Pancreas (tissue), 10 donors: ENCODE results near the gene GNAS-AS1. TPM values are rescaled to one million over a fixed set of nuclear protein-coding genes. Genes with fewer than 3 reads are reported as not detected.

Experiments used
- ATAC-seq, 4 donors: fragments of 200-7000 bp; cut with Tn5 transposase; one replicate each; pipeline versions ENCODE4 v1.8.0 to v1.9.1; 2020; ENCODE audit warnings: mild to moderate bottlenecking in 4 of 4, moderate library complexity in 4 of 4
- DNase-seq, 6 donors: peaks; one replicate each; pipeline ENCODE4 v3.0.0-alpha.2; 2020
- FAIRE-seq: peaks from 2 replicates; lab custom pipeline; 2012; peaks lifted over from hg19 to GRCh38; lab: Jason Lieb, UNC
- H3K27ac ChIP-seq, 4 donors: fragments of 200-600 bp; sonication (generic); 1 replicate in 3 of 4; 2 replicates in 1 of 4; pipeline versions ENCODE4 v1.5.0 to v1.8.0; 2020
- H3K27me3 ChIP-seq, 4 donors: fragments of 200-600 bp; one replicate each; pipeline ENCODE4 v1.8.0; 2021
- H3K36me3 ChIP-seq, 3 donors: fragments of 200-600 bp; sonication (generic) in 1 of 3; one replicate each; pipeline versions ENCODE4 v1.5.0 to v1.8.0; 2020 to 2021
- H3K4me1 ChIP-seq, 3 donors: fragments of 200-600 bp; one replicate each; pipeline ENCODE4 v1.8.0; 2021
- H3K4me3 ChIP-seq, 4 donors: fragments of 200-600 bp; sonication (generic) in 2 of 4; one replicate each; pipeline versions ENCODE4 v1.5.0 to v1.8.0; 2020 to 2021
- H3K9me3 ChIP-seq, 4 donors: fragments of 200-600 bp; one replicate each; pipeline ENCODE4 v1.8.0; 2021
- CTCF ChIP-seq, 4 donors: fragments of 200-600 bp; sonication (generic) in 3 of 4; IDR thresholded peaks; one replicate each; pipeline versions ENCODE4 v1.5.0 to v1.8.0; 2021; ENCODE audit warnings: antibody characterized with exemption in 4 of 4
- whole genome bisulfite sequencing, 2 donors: extraction: QIAGEN DNeasy Blood & Tissue Kit; methylation state at CpG; one replicate each; pipeline ENCODE4 v1.1.7; 2013; 5-methylcytosine and 5-hydroxymethylcytosine counted together
- intact Hi-C, 3 donors: fragments of 100-400 bp; cut with DNase I; formaldehyde crosslinking; loops; one replicate each; pipeline versions ENCODE4 v1.11.1 to v1.14.2; 2022
- polyA plus RNA-seq, 2 donors: library from polyadenylated mRNA; stranded (reverse); fragments of 200-250 nt; gene quantifications; one replicate each; pipeline ENCODE4 v1.2.3, GENCODE V29; 2013
- total RNA-seq, 6 donors: library from RNA; stranded (reverse); fragmentation: NEBNext Ultra II Directional in 4 of 6; extraction: Animal tissue kit (Norgen Biotek cat#: 25700) in 4 of 6; gene quantifications; one replicate each; pipeline versions ENCODE4 v1.2.1 to v1.2.4, GENCODE V29; 2021 to 2023
- donor health status: healthy with polysubstance abuse.
- donor health status: DM: no; HTN: no; CAD: no; lungs with moderate emphysema.
- donor health status: DM: no; HTN: no; CAD: no.
- donor health status: control.
- donor health status: control.
- donor health status: Bipolar disorder and iron deficiency.
- donor health status: DM: yes; HTN: yes; CAD: no.
- donor health status: DM: no; HTN: no; CAD: no.
- donor health status: DM: no; HTN: no; CAD: no.
- donor health status: DM: yes; HTN: yes; CAD: no.

GNAS-AS1 gene
- total and polyA plus RNA-seq, 8 donors: 0.47 to 2.8 (median 0.58) TPM

DNA sequence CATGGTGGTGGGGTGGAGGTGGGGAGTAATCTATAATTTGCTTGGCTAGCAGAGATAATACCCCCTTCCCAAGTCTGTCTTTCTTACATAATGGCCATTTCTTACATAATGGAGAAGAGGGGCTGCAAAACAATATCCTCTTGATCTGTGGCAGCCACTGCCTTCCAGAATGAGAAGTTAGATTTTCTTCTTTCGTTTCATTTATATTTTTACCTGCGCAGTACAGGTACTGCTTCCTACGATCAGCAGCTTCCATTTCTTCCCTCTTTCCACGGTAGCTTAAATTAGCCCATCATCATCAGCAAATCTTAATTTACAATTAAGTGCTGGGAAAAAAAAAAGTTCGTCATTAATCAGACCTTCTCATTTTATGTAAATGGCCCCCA is 32.0 kb upstream of the GNAS-AS1 start:
- FAIRE-seq: no peak
- no peaks in the 10 kb centered on the region for H3K36me3 ChIP-seq
- ATAC-seq: no peak
- no peaks in the 10 kb centered on the region for H3K9me3 ChIP-seq
- no peak for TF ChIP-seq CTCF (IDR thresholded peaks at IDR 0.05)
- H3K4me3 ChIP-seq: no peak overlapping the region
- H3K4me1 ChIP-seq: no peaks in the 10 kb centered on the region
- WGBS, 2 donors: 71 to 85% methylated on average over 5 of the region's 5 CpGs
- intact Hi-C loops: no loop called here
- H3K27me3 ChIP-seq: no peaks in the 10 kb centered on the region
- DNase-seq: no peak
- H3K27ac ChIP-seq: no peak overlapping the region

DNA sequence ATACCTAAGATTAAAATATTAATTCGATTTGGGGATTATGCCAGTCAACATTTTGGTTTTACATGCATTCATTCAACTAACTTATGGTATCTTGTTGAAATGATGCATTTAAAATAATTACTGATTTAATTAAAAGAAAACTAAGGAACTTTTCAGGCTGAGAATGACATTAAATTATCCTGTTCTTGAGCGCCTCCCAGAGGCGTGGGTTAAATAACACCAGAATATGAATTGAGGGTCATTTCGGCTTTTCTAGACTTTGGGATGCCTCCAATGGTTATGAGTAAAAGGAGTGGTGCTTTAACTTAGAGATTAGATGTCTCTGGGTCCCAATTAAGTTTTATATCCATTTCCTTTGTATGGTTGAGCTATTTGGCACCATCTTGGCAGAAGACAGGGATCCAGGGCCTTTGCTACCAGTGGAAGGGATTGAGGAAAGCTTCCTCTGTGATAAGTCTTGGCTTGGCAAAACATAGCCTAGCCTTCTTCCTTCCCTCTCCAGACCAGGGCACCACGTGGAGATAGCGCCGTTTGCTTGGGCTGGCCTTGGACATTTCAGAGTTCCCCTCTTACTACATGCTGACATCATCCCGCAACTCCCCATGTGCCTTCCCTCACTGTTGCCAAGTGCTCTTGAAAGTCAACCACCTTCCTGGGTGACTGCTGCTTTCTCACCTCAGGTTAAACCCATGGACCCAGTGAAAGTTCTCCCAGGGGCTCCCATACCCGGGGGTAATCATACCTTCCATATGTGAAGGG is 30.5 kb upstream of the GNAS-AS1 start:
- Histone ChIP-seq H3K4me3 (no peak overlapping the region), H3K36me3 (no peaks in the 10 kb centered on the region), H3K27me3 (no peaks in the 10 kb centered on the region), H3K27ac (no peak overlapping the region), H3K4me1 (no peaks in the 10 kb centered on the region), H3K9me3 (no peaks in the 10 kb centered on the region)
- DNase-seq: peak in 1 of 6 donors; percentile 33
- peak; percentile 46 to 79 (median 58) for ATAC-seq
- 58 to 67% methylated on average over 9 of the region's 9 CpGs for WGBS, 2 donors
- TF ChIP-seq CTCF (IDR thresholded peaks at IDR 0.05): no peak
- FAIRE-seq: no peak
- intact Hi-C loops: no loop called here

DNA sequence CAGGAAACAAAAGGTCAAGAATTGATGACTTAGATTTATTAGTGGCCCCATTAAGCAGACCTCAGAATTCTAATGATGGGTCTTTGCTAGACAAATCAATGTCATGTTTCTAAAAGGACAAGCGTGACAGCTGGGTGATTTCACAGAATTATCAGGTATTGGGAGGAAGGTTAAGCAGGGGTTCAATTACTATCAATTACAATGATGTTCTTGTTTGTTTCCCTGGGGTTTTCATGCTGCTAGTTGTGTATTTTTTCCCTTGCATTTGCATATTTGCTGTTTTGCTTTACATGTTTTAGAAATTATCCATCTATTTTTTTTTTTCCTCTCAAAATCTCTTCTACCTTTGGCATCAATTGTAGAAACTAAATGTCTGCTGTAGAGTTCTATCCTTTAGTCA is 29.7 kb upstream of the GNAS-AS1 start:
- DNase-seq: no peak
- no peak for FAIRE-seq
- intact Hi-C loops: no loop called here
- TF ChIP-seq CTCF (IDR thresholded peaks at IDR 0.05): no peak
- no peak for ATAC-seq
- 59 to 78% methylated on average over 1 of the region's 1 CpG for WGBS, 2 donors
- no peaks in the 10 kb centered on the region for H3K9me3 ChIP-seq
- H3K36me3 ChIP-seq: no peaks in the 10 kb centered on the region
- H3K4me1 ChIP-seq: no peaks in the 10 kb centered on the region
- H3K27ac ChIP-seq: no peak overlapping the region
- H3K4me3 ChIP-seq: no peak overlapping the region
- no peaks in the 10 kb centered on the region for H3K27me3 ChIP-seq

DNA sequence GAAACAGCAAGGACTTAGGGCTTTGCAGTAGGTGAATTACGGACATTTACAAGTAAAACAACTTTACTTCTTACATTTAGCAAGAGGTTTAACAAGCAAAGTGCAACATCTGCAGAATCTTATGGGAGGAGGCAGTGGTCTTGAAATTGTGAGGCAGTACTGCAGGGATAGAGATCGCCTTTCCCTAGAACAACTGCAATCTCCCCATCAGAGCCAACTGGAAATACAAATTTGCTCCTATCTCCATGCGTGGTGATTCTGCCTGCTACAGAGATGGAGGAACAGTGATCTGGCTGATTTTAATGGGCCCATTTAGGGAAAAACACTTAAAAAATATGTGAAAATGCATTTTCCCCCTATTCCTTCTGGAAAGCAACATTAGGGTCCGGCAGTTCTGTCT is 27.7 kb upstream of the GNAS-AS1 start:
- no peaks in the 10 kb centered on the region for H3K9me3 ChIP-seq
- no peaks in the 10 kb centered on the region for H3K4me1 ChIP-seq
- intact Hi-C loops: loop anchor here in 1 of 3 donors (10.0 kb wide), 1 partner anchor 346 kb away; no protein-coding TSS in a partner anchor
- ATAC-seq: no peak
- DNase-seq: no peak
- H3K36me3 ChIP-seq: no peaks in the 10 kb centered on the region
- no peak overlapping the region for H3K27ac ChIP-seq
- no peak for FAIRE-seq
- no peak overlapping the region for H3K4me3 ChIP-seq
- no peak for TF ChIP-seq CTCF (IDR thresholded peaks at IDR 0.05)
- WGBS, 2 donors: 90 to 91% methylated on average over 4 of the region's 4 CpGs
- H3K27me3 ChIP-seq: no peaks in the 10 kb centered on the region

- H3K9me3 ChIP-seq: no peaks in the 10 kb centered on the region
- no peaks in the 10 kb centered on the region for H3K27me3 ChIP-seq
- ATAC-seq: no peak
- no peak for TF ChIP-seq CTCF (IDR thresholded peaks at IDR 0.05)
- FAIRE-seq: no peak
- no peaks in the 10 kb centered on the region for H3K4me1 ChIP-seq
- H3K27ac ChIP-seq: no peak overlapping the region
- H3K4me3 ChIP-seq: no peak overlapping the region
- WGBS, 2 donors: 69 to 80% methylated on average over 4 of the region's 4 CpGs
- intact Hi-C loops: loop anchor here in 1 of 3 donors (10.0 kb wide), 1 partner anchor 347 kb away; no protein-coding TSS in a partner anchor
- DNase-seq: no peak
- H3K36me3 ChIP-seq: no peaks in the 10 kb centered on the region
These were observed 27.3 kb upstream of the GNAS-AS1 start for GRCh38 chr20:58877976-58878360.
